ENCODE measurements around the gene ATP4B. TPM values are rescaled to one million over a fixed set of nuclear protein-coding genes. Genes with fewer than 3 reads are reported as not detected.

Gene ATP4B
- polyA plus RNA-seq, 3 donors = 0.03 to 79.1 (median 3.4) TPM

DNA sequence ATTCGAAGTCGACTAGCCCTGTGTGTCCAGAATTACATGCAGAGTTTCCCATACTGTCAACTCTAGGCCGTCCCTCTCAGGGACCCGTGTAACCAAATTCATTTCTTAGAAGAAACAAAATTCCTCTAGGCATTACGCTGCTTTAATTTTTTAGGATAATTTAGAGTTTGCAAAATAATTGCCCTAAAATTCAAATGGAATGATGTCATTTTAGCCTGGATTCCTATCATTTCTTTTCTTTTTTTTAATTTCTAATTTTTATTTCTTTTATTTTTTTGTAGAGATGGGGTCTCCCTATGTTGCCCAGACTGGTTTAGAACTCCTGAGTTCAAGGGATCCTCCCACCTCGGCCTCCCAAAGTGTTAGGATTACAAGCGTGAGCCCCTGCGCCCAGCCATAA, 1.3 kb upstream of the ATP4B start:
- H3K27ac ChIP-seq (ENCODE audit: low read depth, low read length) = no peak overlapping the region
- 92 to 96% (median 93%) methylated on average over 8 of the region's 8 CpGs for WGBS, 3 donors

- no peak overlapping the region for H3K27ac ChIP-seq (ENCODE audit: low read depth, low read length)
- 77 to 82% (median 81%) methylated on average over 13 to 14 of the region's 14 CpGs for WGBS, 3 donors
Measured at GRCh38 chr13:113658836-113659235, 838 bp upstream of the ATP4B start.

DNA sequence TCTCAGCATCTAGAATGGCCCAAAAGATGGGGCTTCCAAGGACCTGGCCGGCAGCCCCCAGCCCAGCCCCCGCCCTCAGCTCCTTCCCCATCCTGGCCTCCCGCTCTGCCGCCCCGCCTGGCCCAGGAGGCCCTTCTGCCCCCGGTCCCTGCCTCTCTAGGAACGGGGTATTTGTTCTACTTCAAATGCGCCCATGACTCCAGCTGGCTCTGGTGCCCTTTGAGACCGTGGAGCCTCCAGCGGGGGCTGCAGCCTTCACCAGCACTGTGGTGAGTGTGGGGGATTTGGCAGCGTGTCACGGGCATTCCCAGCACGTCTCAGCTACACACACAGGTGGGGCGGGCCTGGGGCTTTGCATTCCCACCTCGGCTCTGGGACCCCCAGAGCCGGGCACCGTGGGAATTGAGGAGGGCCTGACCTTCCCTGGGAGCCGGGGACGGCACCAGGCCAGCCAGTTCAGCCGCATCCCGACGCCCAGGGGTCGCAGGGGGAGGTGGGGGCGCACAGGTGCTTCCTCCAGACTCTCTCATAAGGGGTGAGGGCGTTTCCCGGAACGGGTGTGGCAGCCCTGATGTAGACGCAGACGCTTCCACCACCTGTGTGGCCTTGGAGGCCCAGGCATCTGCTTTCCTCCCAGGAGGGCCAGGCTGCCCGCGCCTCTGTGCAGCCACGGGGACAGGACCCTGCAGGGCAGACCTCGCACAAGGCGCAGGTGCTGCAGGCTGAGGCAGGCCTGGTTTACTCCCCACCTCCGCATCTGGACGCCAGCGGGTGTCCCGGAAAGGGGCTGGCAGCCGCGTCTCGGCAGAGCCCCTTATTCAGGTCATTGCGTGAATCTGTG, 947 bp downstream of the ATP4B start:
- H3K27ac ChIP-seq (ENCODE audit: low read depth, low read length) = no peak overlapping the region
- 75 to 78% (median 77%) methylated on average over 42 of the region's 42 CpGs for WGBS, 3 donors

GRCh38 chr13:113656003-113656588, 1.9 kb downstream of the ATP4B start:
- WGBS, 3 donors = 85 to 92% (median 91%) methylated on average over 24 to 25 of the region's 25 CpGs
- no peak overlapping the region for H3K27ac ChIP-seq (ENCODE audit: low read depth, low read length)

DNA sequence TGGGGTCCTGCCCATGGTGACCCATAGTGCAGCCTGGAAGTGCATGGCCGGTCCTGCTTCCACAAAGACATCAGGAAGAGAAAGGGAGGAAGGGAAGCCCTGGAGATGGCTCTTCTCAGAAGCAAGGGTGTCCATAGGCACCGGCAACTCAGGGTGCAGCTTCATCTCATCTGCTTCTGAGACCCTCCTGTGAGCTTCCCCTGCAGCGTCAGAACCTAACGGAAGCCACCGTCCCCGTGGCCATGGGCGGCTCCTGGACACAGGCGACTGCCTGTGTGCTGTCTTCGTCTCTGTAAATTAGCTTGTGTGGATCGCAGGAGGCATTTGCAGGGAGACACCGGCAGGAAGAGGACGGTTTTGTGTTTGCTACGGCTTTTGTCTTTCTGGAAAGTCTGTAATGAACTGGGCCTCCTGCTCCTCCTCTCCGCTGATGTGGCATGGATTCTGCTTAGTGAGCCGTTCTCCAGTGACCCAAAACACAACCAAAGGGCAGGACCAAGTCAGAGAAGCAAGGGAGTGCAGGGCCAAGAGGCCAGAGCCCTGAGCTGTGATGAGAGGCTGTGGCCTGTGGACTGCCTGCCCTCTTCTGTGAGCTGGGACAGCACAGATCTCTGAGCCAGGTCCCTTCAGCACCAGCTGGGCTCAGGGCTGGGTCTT, 2.5 kb downstream of the ATP4B start:
- no peak overlapping the region for H3K27ac ChIP-seq (ENCODE audit: low read depth, low read length)
- 82 to 86% (median 86%) methylated on average over 15 of the region's 15 CpGs for WGBS, 3 donors

GRCh38 chr13:113654591-113655345, 3.2 kb downstream of the ATP4B start:
- WGBS, 3 donors = 88 to 90% (median 89%) methylated on average over 39 of the region's 39 CpGs
- H3K27ac ChIP-seq (ENCODE audit: low read depth, low read length) = no peak overlapping the region

DNA sequence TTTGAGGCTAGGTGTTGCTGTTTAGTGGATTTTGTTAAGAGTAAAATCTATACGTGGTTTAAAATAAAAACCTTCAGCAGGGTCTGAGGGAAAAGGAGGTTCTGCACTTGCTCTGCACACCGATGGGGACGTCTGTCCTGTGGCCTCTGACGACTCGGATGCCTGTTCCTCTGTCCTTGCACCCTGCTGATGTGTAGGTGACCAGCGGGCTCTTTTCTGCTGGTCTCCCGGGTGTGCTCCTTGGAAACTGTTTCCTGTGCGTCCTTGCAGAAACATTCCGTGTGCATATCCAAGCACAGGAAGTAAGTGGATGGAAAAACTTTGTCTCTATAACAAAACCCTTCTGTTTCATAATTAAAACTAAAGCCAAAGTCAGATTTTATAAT, 3.8 kb downstream of the ATP4B start:
- no peak overlapping the region for H3K27ac ChIP-seq (ENCODE audit: low read depth, low read length)
- WGBS, 3 donors = 60 to 80% (median 67%) methylated on average over 9 of the region's 9 CpGs

DNA sequence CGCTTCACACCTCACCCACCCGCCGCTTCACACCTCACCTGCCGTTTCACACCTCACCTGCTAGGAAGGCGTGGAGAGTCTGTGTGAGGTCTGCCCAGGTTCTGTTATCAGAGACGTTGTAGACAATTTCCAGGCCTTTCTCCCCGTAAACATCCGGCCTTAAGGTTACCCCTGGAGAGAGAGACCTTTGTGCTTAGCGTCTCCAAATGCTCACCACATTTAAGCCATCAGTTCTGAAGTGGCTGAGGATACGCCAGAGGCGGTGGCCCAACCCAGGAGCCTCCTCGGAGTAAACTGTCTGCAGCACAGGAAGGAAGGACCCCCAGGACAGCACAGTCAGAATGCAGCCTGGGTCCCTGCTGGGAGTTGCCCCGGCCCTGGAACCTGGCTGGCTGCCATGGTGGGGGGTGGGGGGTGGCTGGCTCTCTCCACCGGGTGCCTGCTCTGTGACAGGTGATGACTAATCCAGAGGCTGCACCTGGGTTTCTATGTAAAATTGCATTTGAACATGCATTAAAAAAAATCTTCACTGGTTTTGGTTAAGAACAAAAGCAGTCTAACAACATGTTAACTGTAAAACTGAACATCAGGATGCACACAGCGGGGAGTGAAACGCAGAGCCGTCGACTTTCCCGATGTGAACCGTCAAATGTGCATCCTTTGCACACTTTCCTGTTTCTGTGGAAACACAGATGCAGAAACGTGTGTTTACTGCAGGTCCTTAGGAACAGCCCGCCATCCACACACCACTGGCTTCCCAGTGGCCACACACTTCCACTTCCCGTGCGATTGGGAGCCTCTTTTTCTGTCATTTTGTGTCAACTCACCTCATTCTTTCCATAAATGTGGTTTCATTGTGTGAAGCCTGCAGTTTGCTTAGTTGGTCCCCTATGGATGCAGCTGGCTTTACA, 4.5 kb downstream of the ATP4B start:
- WGBS, 3 donors = 49 to 75% (median 61%) methylated on average over 24 of the region's 24 CpGs
- no peak overlapping the region for H3K27ac ChIP-seq (ENCODE audit: low read depth, low read length)

DNA sequence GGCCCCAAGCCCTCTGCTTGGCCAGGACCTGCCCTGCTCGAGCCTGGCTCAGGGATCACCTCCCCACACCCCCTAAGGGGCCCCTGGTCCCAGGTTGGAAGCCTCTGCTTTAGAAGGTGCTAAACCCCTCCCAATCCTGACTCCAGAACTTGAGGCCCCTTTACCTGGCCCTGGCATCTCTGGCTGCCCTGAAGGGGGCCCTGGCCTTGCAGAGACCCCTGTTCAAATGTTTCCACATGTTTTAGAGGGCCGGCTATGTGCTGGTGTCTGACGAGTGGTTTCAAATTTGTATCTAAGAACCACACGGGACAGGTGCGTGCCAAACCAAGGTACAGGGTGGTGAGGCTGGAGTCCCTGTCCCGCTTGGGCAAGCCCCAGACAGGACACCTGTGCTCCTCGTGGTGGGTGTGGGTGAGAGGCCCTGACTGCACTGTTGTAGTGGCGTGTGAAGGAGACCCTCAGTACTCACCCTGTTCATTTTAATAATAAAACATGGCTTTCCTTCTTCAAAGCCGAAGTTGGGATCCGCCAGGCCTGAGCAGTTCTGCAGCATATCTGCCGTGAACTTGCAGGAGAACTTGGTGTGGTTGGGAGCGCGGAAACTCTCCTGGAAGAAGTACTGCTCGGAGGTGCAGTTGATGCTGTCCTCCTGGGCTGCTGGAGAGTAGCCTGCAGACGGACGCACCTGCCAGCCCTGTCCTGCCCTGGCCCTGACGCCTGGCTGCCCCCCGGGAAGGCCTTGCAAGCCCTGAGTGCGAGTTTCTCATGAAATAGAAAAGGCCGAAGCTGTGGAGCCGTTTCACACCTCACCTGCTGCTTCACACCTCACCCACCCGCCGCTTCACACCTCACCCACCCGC, 5.4 kb downstream of the ATP4B start:
- 92 to 93% (median 92%) methylated on average over 24 of the region's 24 CpGs for WGBS, 3 donors
- H3K27ac ChIP-seq (ENCODE audit: low read depth, low read length) = no peak overlapping the region

- no peak overlapping the region for H3K27ac ChIP-seq (ENCODE audit: low read depth, low read length)
Measured at GRCh38 chr13:113651511-113652403, 6.2 kb downstream of the ATP4B start.

GRCh38 chr13:113650731-113651148, 7.3 kb downstream of the ATP4B start:
- WGBS, 3 donors = 89 to 96% (median 95%) methylated on average over 16 of the region's 16 CpGs
- no peak overlapping the region for H3K27ac ChIP-seq (ENCODE audit: low read depth, low read length)

More at GRCh38 chr13:113651511-113652403, 6.2 kb downstream of the ATP4B start:
- WGBS, 3 donors = 94% methylated on average over 37 of the region's 37 CpGs

- WGBS, 3 donors = 82 to 96% (median 87%) methylated on average over 15 of the region's 15 CpGs
- H3K27ac ChIP-seq (ENCODE audit: low read depth, low read length) = no peak overlapping the region
Measured at GRCh38 chr13:113650275-113650674, 7.7 kb downstream of the ATP4B start.

DNA sequence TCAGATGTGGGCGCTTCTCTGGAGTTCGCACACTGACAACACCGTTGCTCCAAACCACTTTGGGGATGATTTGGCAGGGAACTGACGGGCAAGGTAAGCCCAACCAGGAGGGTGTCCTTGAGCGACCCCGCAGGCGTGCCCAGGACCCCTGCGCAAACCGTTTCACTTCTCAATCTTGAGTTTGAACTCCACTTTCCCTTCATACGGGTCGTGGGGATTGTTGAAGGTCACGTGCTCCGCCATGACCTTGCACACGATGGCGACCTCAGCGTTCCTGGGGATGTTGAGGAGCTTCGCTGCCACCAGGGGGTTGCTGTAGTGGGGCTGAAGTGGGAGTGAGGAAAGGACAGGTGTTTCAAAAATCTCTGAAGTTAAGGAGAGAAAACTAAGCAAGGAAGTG, 8.8 kb downstream of the ATP4B start:
- no peak overlapping the region for H3K27ac ChIP-seq (ENCODE audit: low read depth, low read length)
- 77 to 93% (median 90%) methylated on average over 17 of the region's 17 CpGs for WGBS, 3 donors

GRCh38 chr13:113648216-113648610, 9.8 kb downstream of the ATP4B start:
- H3K27ac ChIP-seq (ENCODE audit: low read depth, low read length) = no peak overlapping the region
- 82 to 90% (median 83%) methylated on average over 13 of the region's 13 CpGs for WGBS, 3 donors

- H3K27ac ChIP-seq (ENCODE audit: low read depth, low read length) = no peak overlapping the region
- 45 to 58% (median 57%) methylated on average over 42 of the region's 42 CpGs for WGBS, 3 donors
Measured at GRCh38 chr13:113647351-113648215, 10.4 kb downstream of the ATP4B start.
